Thymus (tissue), 11 donors: Measurements from ENCODE around the gene B9D1. TPM values are rescaled to one million over a fixed set of nuclear protein-coding genes. Genes with fewer than 3 reads are reported as not detected.
A peak's percentile ranks its signal among the peaks of the same experiment; 100 is the strongest.

Experiments
- DNase-seq, 9 donors: peaks; one replicate each; pipeline ENCODE4 v3.0.0-alpha.2; 2013; ENCODE audit warnings: low spot score in 9 of 9, low read depth in 6 of 9, missing footprints in 1 of 9
- H3K27ac ChIP-seq, 2 donors: one replicate each; pipeline ENCODE4 v1.5.1; 2013; ENCODE audit warnings: control low read depth in 1 of 2, low read depth in 1 of 2, low read length in 1 of 2, mild to moderate bottlenecking in 1 of 2, moderate library complexity in 1 of 2
- H3K27me3 ChIP-seq, 2 donors: one replicate each; pipeline ENCODE4 v1.5.1; 2013; ENCODE audit warnings: low read length in 1 of 2; ENCODE audit not compliant: control insufficient read depth in 2 of 2, insufficient read depth in 1 of 2
- H3K36me3 ChIP-seq, 2 donors: one replicate each; pipeline ENCODE4 v1.5.1; 2013; ENCODE audit warnings: low read length in 1 of 2, mild to moderate bottlenecking in 1 of 2, moderate library complexity in 1 of 2; ENCODE audit not compliant: control insufficient read depth in 2 of 2, insufficient read depth in 2 of 2
- H3K4me1 ChIP-seq, 2 donors: one replicate each; pipeline ENCODE4 v1.5.1; 2013; ENCODE audit warnings: low read length in 2 of 2; ENCODE audit not compliant: control insufficient read depth in 2 of 2, insufficient read depth in 2 of 2
- H3K4me3 ChIP-seq, 2 donors: one replicate each; pipeline ENCODE4 v1.5.1; 2013; ENCODE audit warnings: low read length in 2 of 2, control low read depth in 1 of 2, mild to moderate bottlenecking in 1 of 2
- H3K9me3 ChIP-seq, 2 donors: one replicate each; pipeline ENCODE4 v1.5.1; 2013; ENCODE audit warnings: low read length in 1 of 2, mild to moderate bottlenecking in 1 of 2; ENCODE audit not compliant: control insufficient read depth in 2 of 2, insufficient read depth in 1 of 2
- WGBS: extraction: QIAGEN DNeasy Blood & Tissue Kit; methylation state at CpG from one replicate; pipeline ENCODE4 v1.1.7; 2013; 5-methylcytosine and 5-hydroxymethylcytosine counted together
- polyA plus RNA-seq: library from polyadenylated mRNA; stranded (reverse); fragments of 200-250 nt; gene quantifications from one replicate; pipeline ENCODE4 v1.2.3, GENCODE V29; 2013
- total RNA-seq: library from RNA; stranded (reverse); fragments of 120-200 nt; gene quantifications from one replicate; pipeline ENCODE4 v1.2.4, GENCODE V29; 2013
- donor health status: healthy.

Gene B9D1
- total and polyA plus RNA-seq, 2 donors: 5.4 to 6.4 TPM

DNA sequence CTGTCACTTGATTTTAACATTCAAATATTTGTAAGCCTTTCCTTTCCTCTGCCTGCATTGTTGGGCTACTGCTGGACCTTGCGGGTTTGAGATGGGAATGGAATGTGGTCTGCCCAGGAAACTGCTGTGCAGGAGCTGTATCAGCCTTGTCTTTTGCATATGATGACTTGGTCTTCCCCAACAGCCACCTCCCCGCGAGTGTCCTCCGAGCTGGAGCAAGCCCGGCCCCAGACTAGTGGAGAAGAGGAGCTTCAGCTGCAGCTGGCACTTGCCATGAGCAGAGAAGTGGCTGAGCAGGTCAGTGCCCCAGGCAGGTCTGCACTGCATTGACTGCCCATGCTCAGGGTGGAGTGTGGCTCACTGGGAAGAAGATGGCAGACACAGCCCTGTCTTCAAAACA is 52.8 kb downstream of the B9D1 start:
- peaks cover 21 to 22% of the 10 kb centered on the region in 2 donors for H3K4me1 ChIP-seq
- no peaks in the 10 kb centered on the region for H3K9me3 ChIP-seq
- no peak overlapping the region for H3K4me3 ChIP-seq
- H3K27ac ChIP-seq: no peak overlapping the region
- 98% methylated on average over 5 of the region's 5 CpGs for WGBS
- peaks cover 34 to 71% of the 10 kb centered on the region in 2 donors for H3K27me3 ChIP-seq
- no peak for DNase-seq
- H3K36me3 ChIP-seq: peaks cover 0 to 3% of the 10 kb centered on the region in 2 donors

DNA sequence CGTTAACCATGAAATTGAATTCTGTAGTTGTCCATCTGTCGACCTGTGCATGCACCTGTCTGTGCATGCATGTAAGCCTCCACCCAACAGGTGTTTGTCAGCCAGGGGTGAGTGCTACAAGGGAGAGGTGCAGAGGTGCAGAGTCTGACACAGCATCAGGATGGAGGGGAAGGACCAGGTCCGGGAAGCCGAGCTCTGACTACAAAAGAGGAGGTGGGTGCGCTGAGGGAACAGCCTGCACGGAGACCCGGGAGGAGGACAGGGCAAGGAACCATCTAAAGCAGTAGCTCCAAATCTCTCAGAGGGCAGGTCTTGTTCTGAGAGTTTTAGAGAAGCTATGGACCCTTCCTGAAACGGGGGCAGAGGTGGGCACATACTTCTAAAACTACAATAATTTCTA is 54.1 kb downstream of the B9D1 start:
- DNase-seq: no peak
- no peaks in the 10 kb centered on the region for H3K9me3 ChIP-seq
- H3K27me3 ChIP-seq: peaks cover 41 to 76% of the 10 kb centered on the region in 2 donors
- no peak overlapping the region for H3K27ac ChIP-seq
- no peak overlapping the region for H3K4me3 ChIP-seq
- peaks cover 21 to 27% of the 10 kb centered on the region in 2 donors for H3K4me1 ChIP-seq
- WGBS: 95% methylated on average over 8 of the region's 8 CpGs
- peaks cover 0 to 3% of the 10 kb centered on the region in 2 donors for H3K36me3 ChIP-seq

DNA sequence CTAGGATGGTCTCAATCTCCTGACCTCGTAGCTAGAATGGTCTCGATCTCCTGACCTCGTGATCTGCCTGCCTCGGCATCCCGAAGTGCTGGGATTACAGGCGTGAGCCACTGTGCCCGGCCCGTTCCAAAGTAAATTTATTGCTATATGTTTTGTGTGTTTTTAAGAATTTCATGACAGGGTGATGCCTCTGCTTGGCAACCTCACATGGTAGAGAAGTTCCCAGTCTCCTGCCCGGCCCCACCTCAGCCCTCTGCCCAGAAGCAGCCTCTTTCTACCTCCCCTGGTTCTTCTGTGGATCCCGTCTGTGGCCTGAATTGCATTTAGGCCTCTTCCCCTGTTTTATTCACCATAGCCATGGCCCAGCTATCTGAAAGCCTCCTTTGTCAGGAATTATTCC is 55.0 kb downstream of the B9D1 start:
- no peak for DNase-seq
- Histone ChIP-seq H3K4me3 (no peak overlapping the region), H3K4me1 (peaks cover 21 to 30% of the 10 kb centered on the region in 2 donors), H3K36me3 (peaks cover 0 to 3% of the 10 kb centered on the region in 2 donors), H3K27me3 (peaks cover 40 to 76% of the 10 kb centered on the region in 2 donors), H3K9me3 (no peaks in the 10 kb centered on the region), H3K27ac (no peak overlapping the region)
- WGBS: 98% methylated on average over 10 of the region's 10 CpGs

DNA sequence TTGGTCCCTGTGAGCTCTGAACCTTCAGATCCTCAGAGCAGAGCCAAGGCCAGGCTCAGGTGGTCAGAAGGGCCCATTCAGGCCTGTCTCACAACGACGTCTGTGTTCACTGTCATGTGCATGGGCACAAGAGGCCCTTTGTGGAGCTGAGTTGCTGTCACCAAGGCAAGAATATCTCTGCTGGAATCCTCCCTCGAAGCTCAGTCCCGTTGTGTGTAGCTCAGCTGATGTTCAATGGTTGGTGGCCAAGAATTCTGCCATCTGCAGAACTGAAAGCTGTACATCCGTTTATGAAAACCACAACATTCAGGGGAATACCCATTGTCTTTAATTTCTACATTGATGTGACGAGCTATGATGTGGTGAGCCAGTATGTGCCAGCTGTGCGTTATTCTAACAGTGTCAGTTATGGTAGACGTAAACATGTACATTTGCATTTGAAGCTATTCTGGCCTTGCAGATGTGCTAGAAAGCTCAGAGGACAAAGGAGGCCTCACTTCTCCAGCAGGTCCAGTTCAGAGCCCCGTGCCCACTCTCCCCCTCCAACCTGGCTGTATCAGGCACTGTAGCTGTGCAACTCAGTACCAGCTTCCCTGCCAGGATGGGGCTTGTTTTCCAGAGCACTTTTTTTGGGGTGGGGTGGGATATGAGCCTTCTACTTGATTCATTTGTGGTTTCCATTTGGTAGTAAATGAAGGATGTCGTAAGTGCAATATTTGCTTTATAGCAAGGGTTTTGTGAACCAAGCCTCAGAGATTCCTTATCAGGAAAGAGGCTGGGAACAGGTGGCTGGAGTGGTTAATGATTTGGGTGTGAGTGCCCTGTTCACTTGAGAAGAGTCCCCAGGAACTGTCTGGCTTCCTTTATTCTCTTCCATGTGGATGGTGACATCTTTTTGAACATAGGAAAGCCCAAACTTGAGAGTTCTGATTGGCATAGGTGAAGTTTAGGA is 56.1 kb downstream of the B9D1 start:
- peak; percentile 50 to 93 (median 76) for DNase-seq
- H3K27me3 ChIP-seq: peaks cover 37 to 75% of the 10 kb centered on the region in 2 donors
- H3K4me3 ChIP-seq: no peak overlapping the region
- WGBS: 4% methylated on average over 10 of the region's 10 CpGs
- no peaks in the 10 kb centered on the region for H3K36me3 ChIP-seq
- H3K4me1 ChIP-seq: peaks cover 21 to 30% of the 10 kb centered on the region in 2 donors
- peak overlapping the region; percentile 36 to 60 for H3K27ac ChIP-seq
- no peaks in the 10 kb centered on the region for H3K9me3 ChIP-seq

DNA sequence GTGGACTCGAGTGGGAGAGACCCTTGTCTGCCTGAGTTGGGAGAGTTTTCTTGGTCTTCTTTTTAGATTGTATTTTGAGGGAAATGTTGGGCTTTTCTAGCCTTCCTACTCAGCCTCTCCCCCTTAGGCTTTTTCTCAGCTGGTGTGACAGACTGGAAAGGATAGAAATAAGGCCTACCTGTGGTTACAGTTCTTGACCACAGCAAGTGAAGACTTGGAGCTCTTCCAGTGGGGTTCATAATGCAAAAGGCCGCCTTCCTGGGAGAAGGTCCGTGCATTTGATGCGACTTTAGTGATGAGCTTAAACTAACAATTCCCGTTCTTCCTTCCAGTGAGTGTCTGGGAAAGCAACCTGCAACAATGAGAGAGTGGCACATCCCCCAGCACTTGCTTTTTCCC is 56.8 kb downstream of the B9D1 start:
- no peaks in the 10 kb centered on the region for H3K36me3 ChIP-seq
- no peak overlapping the region for H3K27ac ChIP-seq

DNA sequence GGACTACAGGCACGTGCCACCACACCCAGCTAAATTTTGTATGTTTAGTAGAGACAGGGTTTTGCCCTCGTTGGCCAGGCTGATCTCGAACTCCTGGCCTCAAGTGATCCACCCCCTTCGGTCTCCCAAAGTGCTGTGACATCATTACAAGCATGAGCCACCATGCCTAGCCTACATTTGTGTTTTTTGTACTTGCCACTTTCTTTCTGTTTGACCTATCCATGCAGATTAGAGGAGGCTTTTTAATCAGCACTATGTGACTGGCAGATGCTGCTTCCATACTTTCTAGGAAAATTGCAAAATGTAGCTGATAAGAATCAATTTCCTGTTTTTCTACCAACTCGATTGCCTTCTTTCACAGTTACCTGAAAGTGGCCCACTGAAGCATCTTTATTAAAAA is 57.3 kb downstream of the B9D1 start:
- DNase-seq: no peak
- Histone ChIP-seq H3K27me3 (peaks cover 31 to 78% of the 10 kb centered on the region in 2 donors), H3K27ac (no peak overlapping the region), H3K36me3 (no peaks in the 10 kb centered on the region), H3K4me1 (peaks cover 21 to 30% of the 10 kb centered on the region in 2 donors), H3K9me3 (no peaks in the 10 kb centered on the region), H3K4me3 (no peak overlapping the region)
- 76% methylated on average over 5 of the region's 5 CpGs for WGBS

More for the DNA sequence above, 56.8 kb downstream of the B9D1 start:
- H3K4me1 ChIP-seq: peaks cover 21 to 30% of the 10 kb centered on the region in 2 donors
- 88% methylated on average over 5 of the region's 5 CpGs for WGBS
- peak in 1 of 9 donors; percentile 6 for DNase-seq
- peaks cover 32 to 78% of the 10 kb centered on the region in 2 donors for H3K27me3 ChIP-seq
- no peaks in the 10 kb centered on the region for H3K9me3 ChIP-seq
- H3K4me3 ChIP-seq: no peak overlapping the region

DNA sequence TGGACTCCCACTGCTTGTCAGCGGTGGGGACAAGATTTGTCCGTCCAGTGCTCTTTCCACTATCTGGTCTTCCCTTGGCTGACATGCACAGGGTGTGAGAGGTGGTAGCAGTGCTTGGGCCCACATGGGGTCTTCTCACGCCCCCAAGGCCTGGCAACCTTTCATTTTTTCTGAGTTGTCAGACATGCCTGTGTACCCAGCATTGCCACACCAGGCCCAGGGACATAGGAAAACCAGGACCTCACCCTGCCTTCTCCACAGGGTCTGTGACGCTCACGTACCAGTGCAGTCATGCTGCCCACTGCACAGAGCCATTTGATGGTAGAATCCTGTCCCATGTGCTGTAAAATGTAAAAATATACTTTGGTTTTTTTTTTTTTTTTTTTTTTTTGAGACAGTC is 57.8 kb downstream of the B9D1 start:
- Histone ChIP-seq H3K4me1 (peaks cover 21 to 30% of the 10 kb centered on the region in 2 donors), H3K27me3 (peaks cover 34 to 77% of the 10 kb centered on the region in 2 donors), H3K36me3 (no peaks in the 10 kb centered on the region), H3K9me3 (no peaks in the 10 kb centered on the region), H3K4me3 (no peak overlapping the region), H3K27ac (no peak overlapping the region)
- 96% methylated on average over 5 of the region's 5 CpGs for WGBS
- no peak for DNase-seq

DNA sequence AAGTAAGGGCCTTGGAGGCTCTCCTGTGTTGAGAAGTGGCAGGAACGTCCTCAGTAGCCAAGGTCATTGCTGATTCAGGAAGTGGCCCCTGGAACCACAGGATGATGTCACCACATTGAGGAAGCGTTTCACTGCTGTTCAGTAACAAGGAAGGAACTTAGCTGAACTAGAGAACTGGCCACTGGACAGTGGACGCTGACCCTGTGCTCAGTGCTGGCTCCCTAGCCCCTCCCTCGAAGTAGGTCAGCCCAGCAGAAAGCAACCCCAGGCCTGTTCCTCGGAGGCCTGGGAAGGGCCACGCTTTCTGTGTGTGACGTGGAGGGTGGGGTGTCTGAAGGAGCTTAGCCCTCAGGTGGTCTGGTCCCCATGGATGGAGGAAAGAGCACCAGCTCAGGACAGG is 58.3 kb downstream of the B9D1 start:
- H3K4me3 ChIP-seq: no peak overlapping the region
- H3K27ac ChIP-seq: no peak overlapping the region
- DNase-seq: peak in 1 of 9 donors; percentile 33
- H3K9me3 ChIP-seq: no peaks in the 10 kb centered on the region
- peaks cover 32 to 77% of the 10 kb centered on the region in 2 donors for H3K27me3 ChIP-seq
- H3K36me3 ChIP-seq: no peaks in the 10 kb centered on the region
- peaks cover 21 to 30% of the 10 kb centered on the region in 2 donors for H3K4me1 ChIP-seq
- 77% methylated on average over 7 of the region's 7 CpGs for WGBS

DNA sequence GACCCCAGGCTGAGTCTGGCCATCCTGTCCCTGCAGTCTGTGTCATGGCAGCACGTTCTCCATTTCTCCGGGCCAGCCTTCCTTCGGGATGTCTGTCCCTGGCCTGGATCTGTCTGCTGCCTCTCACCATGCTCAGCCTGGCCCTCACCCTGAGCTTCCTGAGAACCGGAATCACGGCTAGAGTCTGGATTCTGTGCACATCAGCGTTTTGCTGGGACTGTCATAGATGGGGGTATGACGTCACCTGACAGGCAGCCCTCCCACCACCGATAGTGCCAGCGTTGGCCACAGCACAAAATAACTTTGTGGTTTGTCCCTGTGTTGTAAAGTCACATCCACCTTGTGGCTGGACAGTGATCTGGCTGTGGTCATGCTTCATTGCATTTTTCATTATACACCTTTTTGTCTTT is 59.2 kb downstream of the B9D1 start:
- no peaks in the 10 kb centered on the region for H3K9me3 ChIP-seq
- H3K36me3 ChIP-seq: no peaks in the 10 kb centered on the region
- peaks cover 26 to 77% of the 10 kb centered on the region in 2 donors for H3K27me3 ChIP-seq
- no peak overlapping the region for H3K4me3 ChIP-seq
- H3K4me1 ChIP-seq: peaks cover 21 to 30% of the 10 kb centered on the region in 2 donors
- DNase-seq: no peak
- no peak overlapping the region for H3K27ac ChIP-seq
- 91% methylated on average over 9 of the region's 9 CpGs for WGBS
